Hepatocyte (in vitro differentiated cells): ENCODE results near the gene METTL27. TPM values are rescaled to one million over a fixed set of nuclear protein-coding genes. Genes with fewer than 3 reads are reported as not detected.
"Not testable (repeated sequence)": the region's sequence is repeated elsewhere in the genome, so short reads cannot be mapped to it uniquely, and the experiment has no call there.

Experiments used
- DNase-seq: peaks from one replicate; pipeline ENCODE4 v3.0.0-alpha.2; 2016; ENCODE audit warnings: low spot score
- H2AFZ ChIP-seq: fragments of 200-600 bp; sonication (generic); 2 replicates; pipeline ENCODE4 v1.6.0; 2016; ENCODE audit warnings: antibody characterized with exemption, mild to moderate bottlenecking
- H3K27ac ChIP-seq: fragments of 200-600 bp; sonication (generic); 2 replicates; pipeline ENCODE4 v1.5.1; 2016; ENCODE audit warnings: mild to moderate bottlenecking
- H3K27me3 ChIP-seq: fragments of 200-600 bp; sonication (generic); 2 replicates; pipeline ENCODE4 v1.6.1; 2016
- H3K36me3 ChIP-seq: fragments of 200-600 bp; sonication (generic); replicated peaks from 2 replicates; pipeline ENCODE4 v1.5.1; 2016; ENCODE audit warnings: low read depth; ENCODE audit not compliant: insufficient read depth
- H3K4me1 ChIP-seq: fragments of 200-600 bp; sonication (generic); 2 replicates; pipeline ENCODE4 v1.5.1; 2016; ENCODE audit warnings: mild to moderate bottlenecking, moderate library complexity; ENCODE audit not compliant: insufficient read depth
- H3K4me2 ChIP-seq: fragments of 200-600 bp; sonication (generic); 2 replicates; pipeline ENCODE4 v1.6.0; 2016
- H3K4me3 ChIP-seq: fragments of 200-600 bp; sonication (generic); 2 replicates; pipeline ENCODE4 v1.5.1; 2016; ENCODE audit warnings: mild to moderate bottlenecking
- H3K79me2 ChIP-seq: fragments of 200-600 bp; sonication (generic); 2 replicates; pipeline ENCODE4 v1.6.0; 2017; ENCODE audit warnings: mild to moderate bottlenecking
- H3K9me2 ChIP-seq: fragments of 200-600 bp; sonication (generic); replicated peaks from 2 replicates; pipeline ENCODE4 v1.6.0; 2017; ENCODE audit warnings: mild to moderate bottlenecking; ENCODE audit not compliant: insufficient read depth
- H3K9me3 ChIP-seq: fragments of 200-600 bp; sonication (generic); 2 replicates; pipeline ENCODE4 v1.5.1; 2016; ENCODE audit warnings: low read depth, mild to moderate bottlenecking
- H4K20me1 ChIP-seq: fragments of 200-600 bp; sonication (generic); 2 replicates; pipeline ENCODE4 v1.6.0; 2016; ENCODE audit warnings: mild to moderate bottlenecking; ENCODE audit not compliant: insufficient read depth, poor library complexity, severe bottlenecking
- EZH2 ChIP-seq: fragments of 200-600 bp; sonication (generic); IDR thresholded peaks from 2 replicates; pipeline ENCODE4 v1.6.1; 2016; ENCODE audit warnings: antibody characterized with exemption, mild to moderate bottlenecking, borderline replicate concordance
- EZH2phosphoT487 ChIP-seq: fragments of 200-600 bp; sonication (generic); IDR thresholded peaks from one replicate; pipeline ENCODE4 v1.6.1; 2018; ENCODE audit warnings: antibody characterized with exemption, mild to moderate bottlenecking, low read depth, moderate library complexity; ENCODE audit not compliant: unreplicated experiment, severe bottlenecking
- WGBS: methylation state at CpG from one replicate; pipeline ENCODE4 v1.1.6; 2016; ENCODE audit warnings: low lambda C conversion rate; ENCODE audit errors: missing lambda C conversion rate; 5-methylcytosine and 5-hydroxymethylcytosine counted together
- polyA plus RNA-seq: library from polyadenylated mRNA; unstranded; fragments of >200 nt; fragmentation: Nextera tagmentation; extraction: Ambion mirVana; gene quantifications from 2 replicates; pipeline ENCODE4 v1.2.1, GENCODE V29; 2016
- total RNA-seq: library from RNA; depleted of rRNA; stranded (reverse); fragments of >200 nt; gene quantifications from 2 replicates; pipeline ENCODE4 v1.2.3, GENCODE V29; 2014
- TF ChIP-seq, protein P1 (sequence below): fragments of 200-600 bp; sonication (generic); IDR thresholded peaks from 2 replicates; pipeline ENCODE4 v1.5.1; 2016; ENCODE audit warnings: antibody characterized with exemption, mild to moderate bottlenecking; ENCODE audit not compliant: poor library complexity

METTL27 gene
- total and polyA plus RNA-seq, 2 experiments from 2014 or later: 1.6 to 6.5 TPM

DNA sequence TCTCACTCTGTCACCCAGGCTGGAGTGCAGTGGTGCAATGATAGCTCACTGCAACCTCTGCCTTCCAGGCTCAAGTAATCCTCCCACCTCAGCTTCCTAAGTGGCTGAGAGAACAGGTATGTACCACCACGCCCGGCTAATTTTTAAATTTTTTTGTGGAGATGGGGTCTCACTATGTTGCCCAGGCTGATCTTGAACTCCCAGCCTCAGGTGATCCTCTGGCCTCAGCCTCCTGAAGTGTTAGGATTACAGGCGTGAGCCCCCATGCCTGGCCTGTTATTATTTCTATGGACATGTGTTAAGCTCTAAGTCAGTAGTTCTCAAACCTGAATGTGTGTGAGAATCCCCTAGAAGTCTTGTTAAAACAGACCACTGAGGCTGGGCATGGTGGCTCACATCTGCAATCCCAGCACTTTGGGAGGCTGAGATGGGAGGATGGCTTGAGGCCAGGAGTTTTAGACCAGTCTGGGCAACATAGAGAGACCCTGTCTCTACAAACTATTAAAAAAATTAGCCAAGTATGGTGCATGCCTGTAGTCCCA lies 43.2 kb upstream of the METTL27 start:
- Histone ChIP-seq H3K79me2 (no peaks in the 10 kb centered on the region), H3K27ac (no peak overlapping the region), H3K36me3 (no peaks in the 10 kb centered on the region), H4K20me1 (no peaks in the 10 kb centered on the region), H3K4me2 (no peak overlapping the region), H3K9me2 (no peaks in the 10 kb centered on the region), H3K9me3 (no peaks in the 10 kb centered on the region), H3K4me3 (no peak overlapping the region), H2AFZ (no peak overlapping the region), H3K27me3 (peaks cover 4% of the 10 kb centered on the region), H3K4me1 (peaks cover 14% of the 10 kb centered on the region)
- no peak for DNase-seq
- TF ChIP-seq EZH2 (no peak), EZH2phosphoT487 (no peak)
- TF ChIP-seq, protein P1, sequence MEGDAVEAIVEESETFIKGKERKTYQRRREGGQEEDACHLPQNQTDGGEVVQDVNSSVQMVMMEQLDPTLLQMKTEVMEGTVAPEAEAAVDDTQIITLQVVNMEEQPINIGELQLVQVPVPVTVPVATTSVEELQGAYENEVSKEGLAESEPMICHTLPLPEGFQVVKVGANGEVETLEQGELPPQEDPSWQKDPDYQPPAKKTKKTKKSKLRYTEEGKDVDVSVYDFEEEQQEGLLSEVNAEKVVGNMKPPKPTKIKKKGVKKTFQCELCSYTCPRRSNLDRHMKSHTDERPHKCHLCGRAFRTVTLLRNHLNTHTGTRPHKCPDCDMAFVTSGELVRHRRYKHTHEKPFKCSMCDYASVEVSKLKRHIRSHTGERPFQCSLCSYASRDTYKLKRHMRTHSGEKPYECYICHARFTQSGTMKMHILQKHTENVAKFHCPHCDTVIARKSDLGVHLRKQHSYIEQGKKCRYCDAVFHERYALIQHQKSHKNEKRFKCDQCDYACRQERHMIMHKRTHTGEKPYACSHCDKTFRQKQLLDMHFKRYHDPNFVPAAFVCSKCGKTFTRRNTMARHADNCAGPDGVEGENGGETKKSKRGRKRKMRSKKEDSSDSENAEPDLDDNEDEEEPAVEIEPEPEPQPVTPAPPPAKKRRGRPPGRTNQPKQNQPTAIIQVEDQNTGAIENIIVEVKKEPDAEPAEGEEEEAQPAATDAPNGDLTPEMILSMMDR: no peak
- WGBS: 95% methylated on average over 3 of the region's 3 CpGs

GRCh38 chr7:73884867-73885422 lies 42.6 kb upstream of the METTL27 start:
- not testable (repeated sequence) for H3K4me2 ChIP-seq, H4K20me1 ChIP-seq, H3K79me2 ChIP-seq, H3K9me2 ChIP-seq, H3K9me3 ChIP-seq, H2AFZ ChIP-seq, H3K36me3 ChIP-seq, H3K27ac ChIP-seq, H3K4me3 ChIP-seq, DNase-seq, H3K27me3 ChIP-seq
- WGBS: 88% methylated on average over 3 of the region's 3 CpGs
- peaks cover 14% of the 10 kb centered on the region for H3K4me1 ChIP-seq

- peaks cover 9% of the 10 kb centered on the region for H3K27me3 ChIP-seq
- H3K79me2 ChIP-seq: no peaks in the 10 kb centered on the region
- 90% methylated on average over 3 of the region's 3 CpGs for WGBS
These were observed 39.7 kb upstream of the METTL27 start for GRCh38 chr7:73882047-73882402.

GRCh38 chr7:73881352-73882046 lies 39.2 kb upstream of the METTL27 start:
- TF ChIP-seq, protein P1: no peak
- no peak for TF ChIP-seq EZH2
- TF ChIP-seq EZH2phosphoT487: no peak
- no peak overlapping the region for H2AFZ ChIP-seq
- no peak overlapping the region for H3K27ac ChIP-seq
- H3K79me2 ChIP-seq: no peaks in the 10 kb centered on the region
- H3K4me3 ChIP-seq: no peak overlapping the region
- H3K9me3 ChIP-seq: no peaks in the 10 kb centered on the region
- 57% methylated on average over 5 of the region's 5 CpGs for WGBS
- peaks cover 6% of the 10 kb centered on the region for H3K4me1 ChIP-seq
- no peak overlapping the region for H3K4me2 ChIP-seq
- DNase-seq: no peak
- H3K9me2 ChIP-seq: no peaks in the 10 kb centered on the region
- no peaks in the 10 kb centered on the region for H3K36me3 ChIP-seq
- H4K20me1 ChIP-seq: no peaks in the 10 kb centered on the region
- H3K27me3 ChIP-seq: peaks cover 9% of the 10 kb centered on the region

More at GRCh38 chr7:73882047-73882402, 39.7 kb upstream of the METTL27 start:
- no peak overlapping the region for H3K4me2 ChIP-seq
- no peak overlapping the region for H2AFZ ChIP-seq
- no peaks in the 10 kb centered on the region for H4K20me1 ChIP-seq
- H3K27ac ChIP-seq: no peak overlapping the region
- no peak for DNase-seq
- H3K4me3 ChIP-seq: no peak overlapping the region
- no peaks in the 10 kb centered on the region for H3K9me2 ChIP-seq
- TF ChIP-seq, protein P1: no peak
- TF ChIP-seq EZH2phosphoT487 (no peak), EZH2 (no peak)
- peaks cover 11% of the 10 kb centered on the region for H3K4me1 ChIP-seq
- H3K9me3 ChIP-seq: no peaks in the 10 kb centered on the region
- H3K36me3 ChIP-seq: no peaks in the 10 kb centered on the region
